Measurements from ENCODE around the gene ZRANB1.
"Not testable (repeated sequence)": the region's sequence is repeated elsewhere in the genome, so short reads cannot be mapped to it uniquely, and the experiment has no call there.

ZRANB1 gene

GRCh38 chr10:124971276-124971675 lies 29.4 kb downstream of the ZRANB1 start:
- no peak for DNase-seq

GRCh38 chr10:124972637-124973036 lies 30.7 kb downstream of the ZRANB1 start:
- no peak for DNase-seq

GRCh38 chr10:124974131-124974530 lies 32.2 kb downstream of the ZRANB1 start:
- no peak for DNase-seq

- DNase-seq, result no peak
Observed at GRCh38 chr10:124975977-124976514, 34.1 kb downstream of the ZRANB1 start.

GRCh38 chr10:124977161-124977560 lies 35.2 kb downstream of the ZRANB1 start:
- no peak for DNase-seq

GRCh38 chr10:124977648-124978375 lies 35.9 kb downstream of the ZRANB1 start:
- DNase-seq, result no peak

- DNase-seq, result no peak
Observed at GRCh38 chr10:124978376-124978725, 36.4 kb downstream of the ZRANB1 start.

GRCh38 chr10:124983321-124983720 lies 41.4 kb downstream of the ZRANB1 start:
- DNase-seq, result no peak

GRCh38 chr10:124984376-124984775 lies 42.5 kb downstream of the ZRANB1 start:
- no peak for DNase-seq

GRCh38 chr10:124985162-124985561 lies 43.2 kb downstream of the ZRANB1 start:
- no peak for DNase-seq

- no peak for DNase-seq
Observed at GRCh38 chr10:124987788-124988187, 45.9 kb downstream of the ZRANB1 start.

GRCh38 chr10:124988753-124989152 lies 46.8 kb downstream of the ZRANB1 start:
- not testable (repeated sequence) for DNase-seq

- DNase-seq, result no peak
Observed at GRCh38 chr10:124989526-124989925, 47.6 kb downstream of the ZRANB1 start.

- DNase-seq, result no peak
Observed at GRCh38 chr10:124990671-124991625, 49.0 kb downstream of the ZRANB1 start.

GRCh38 chr10:124991835-124992234 lies 49.9 kb downstream of the ZRANB1 start:
- no peak for DNase-seq

GRCh38 chr10:124992462-124993344 lies 50.8 kb downstream of the ZRANB1 start:
- no peak for DNase-seq

GRCh38 chr10:124993345-124993708 lies 51.4 kb downstream of the ZRANB1 start:
- no peak for DNase-seq

GRCh38 chr10:124993736-124994451 lies 52.0 kb downstream of the ZRANB1 start:
- DNase-seq, result no peak

- no peak for DNase-seq
Observed at GRCh38 chr10:124994573-124995473, 52.9 kb downstream of the ZRANB1 start.

- DNase-seq, result no peak
Observed at GRCh38 chr10:124995605-124996004, 53.7 kb downstream of the ZRANB1 start.
